T-helper 1 cell treated with Interleukin-12 subunit alpha and Interleukin-12 subunit beta and Interleukin-4 antibody, amounts not matched to agents 30 ng/mL and 1 ng/mL, for 36 hours (primary cell): Measurements from ENCODE around the gene SHMT1. TPM values are rescaled to one million over a fixed set of nuclear protein-coding genes. Genes with fewer than 3 reads are reported as not detected.
"Not testable (repeated sequence)": the region's sequence is repeated elsewhere in the genome, so short reads cannot be mapped to it uniquely, and the experiment has no call there.

Experiments
- intact Hi-C: fragments of 100-400 bp; cut with micrococcal nuclease; formaldehyde crosslinking; loops from one replicate; pipeline ENCODE4 v1.15.1; 2024
- total RNA-seq: library from RNA; stranded (reverse); gene quantifications from 2 replicates; pipeline ENCODE4 v1.2.3, GENCODE V29; 2022

The SHMT1 gene
- total RNA-seq, 1 donor from 2014 or later = 42.8 TPM

DNA sequence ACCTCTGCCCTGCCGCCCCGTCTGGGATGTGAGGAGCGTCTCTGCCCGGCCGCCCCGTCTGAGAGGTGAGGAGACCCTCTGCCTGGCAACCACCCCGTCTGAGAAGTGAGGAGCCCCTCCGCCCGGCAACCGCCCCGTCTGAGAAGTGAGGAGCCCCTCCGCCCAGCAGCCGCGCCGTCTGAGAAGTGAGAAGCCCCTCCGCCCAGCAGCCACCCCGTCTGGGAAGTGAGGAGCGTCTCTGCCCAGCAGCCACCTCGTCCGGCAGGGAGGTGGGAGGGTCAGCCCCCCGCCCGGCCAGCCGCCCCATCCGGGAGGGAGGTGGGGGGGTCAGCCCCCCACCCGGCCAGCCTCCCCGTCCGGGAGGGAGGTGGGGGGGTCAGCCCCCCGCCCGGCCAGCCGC, 65.3 kb downstream of the SHMT1 start:
- intact Hi-C loops = not testable (repeated sequence)

GRCh38 chr17:18291718-18292540, 71.4 kb downstream of the SHMT1 start:
- intact Hi-C loops = no loop called here

DNA sequence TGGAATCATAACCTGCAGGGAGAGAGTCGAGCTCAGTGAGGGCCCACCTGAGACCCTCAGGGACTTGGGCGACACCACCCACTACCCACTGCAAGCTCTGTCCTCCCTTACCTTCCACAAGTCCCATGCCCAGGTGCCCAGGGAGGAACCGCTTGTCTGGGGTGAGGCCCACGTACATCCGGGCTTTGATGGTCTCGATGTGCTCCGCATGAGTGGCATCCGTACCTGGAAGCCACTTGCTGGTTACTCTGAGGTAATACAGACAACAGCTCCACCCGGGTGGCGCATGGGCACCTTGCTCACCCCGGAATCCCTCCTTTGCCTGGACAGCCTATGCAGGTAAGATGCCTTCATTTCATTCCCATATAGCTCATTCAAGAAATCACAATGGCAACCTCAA, 78.1 kb downstream of the SHMT1 start:
- intact Hi-C loops = loop anchor here (10.0 kb wide), 1 partner anchor 60 kb away; no protein-coding TSS in a partner anchor

GRCh38 chr17:18281788-18282187, 81.6 kb downstream of the SHMT1 start:
- intact Hi-C loops = loop anchor here (10.0 kb wide), 1 partner anchor 63 kb away; no protein-coding TSS in a partner anchor

DNA sequence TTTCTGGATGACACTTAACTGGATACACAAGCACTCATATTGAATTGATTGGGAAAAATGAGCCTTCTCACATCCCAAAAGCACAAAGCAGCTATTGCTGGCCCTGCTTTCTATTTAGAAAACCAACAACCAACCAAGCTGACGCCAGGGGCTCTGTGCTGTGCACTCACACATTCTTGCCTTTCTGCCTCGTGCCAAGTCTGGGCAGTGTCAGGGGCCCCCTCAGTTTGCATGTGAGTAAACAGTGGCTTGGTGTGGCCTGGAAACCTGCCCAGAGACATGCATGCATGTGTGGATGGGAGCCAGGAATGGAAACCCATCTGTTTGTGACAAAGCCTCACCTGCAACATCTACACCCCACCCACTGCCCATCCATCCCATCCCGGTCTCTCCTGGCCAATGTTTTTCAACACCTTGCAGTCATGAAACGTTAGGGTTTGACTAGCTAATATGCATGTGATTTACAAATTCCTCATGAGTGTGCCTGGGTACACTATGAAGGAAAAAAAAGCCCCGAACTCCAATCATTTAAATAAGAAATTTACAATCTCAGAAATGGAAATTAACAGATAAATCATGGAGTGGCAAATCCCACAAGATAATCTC, 82.5 kb downstream of the SHMT1 start:
- intact Hi-C loops = loop anchor here (10.0 kb wide), 1 partner anchor 64 kb away; no protein-coding TSS in a partner anchor

DNA sequence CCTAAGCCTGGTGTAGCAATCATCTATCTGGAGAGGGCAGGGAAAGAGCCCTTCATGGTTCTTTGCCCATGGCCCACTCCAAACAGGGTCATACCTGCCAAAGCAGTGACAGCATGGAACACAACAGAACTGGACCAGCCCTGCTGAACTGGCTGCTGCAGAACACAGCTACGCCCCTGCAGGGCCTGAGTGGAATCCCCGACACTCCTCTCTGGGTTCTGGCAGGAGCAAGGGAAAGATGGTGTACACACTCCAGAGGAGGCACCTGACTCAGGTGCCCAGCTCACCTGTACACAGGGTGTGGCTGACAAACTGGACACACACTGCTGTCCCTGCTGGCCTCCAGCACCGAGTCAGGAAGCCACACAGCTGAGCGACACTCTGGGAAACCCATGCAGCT, 83.1 kb downstream of the SHMT1 start:
- intact Hi-C loops = loop anchor here (10.0 kb wide), 1 partner anchor 65 kb away; no protein-coding TSS in a partner anchor

DNA sequence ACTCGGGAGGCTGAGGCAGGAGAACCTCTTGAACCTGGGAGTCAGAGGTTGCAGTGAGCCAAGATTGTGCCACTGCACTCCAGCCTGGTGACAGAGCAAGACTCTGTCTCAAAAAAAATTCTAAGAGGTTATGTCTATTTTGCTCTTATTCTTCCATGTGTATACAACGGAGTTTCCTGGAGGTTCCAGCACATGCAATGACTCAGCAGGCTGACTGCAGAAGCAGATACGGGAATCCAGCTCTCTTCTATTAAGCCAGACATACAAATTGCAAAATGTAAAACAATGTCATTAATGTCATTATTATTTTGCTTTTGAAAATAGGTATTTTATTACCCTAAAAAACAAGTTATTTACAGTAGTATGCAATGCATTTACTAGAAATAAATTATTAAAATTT, 84.5 kb downstream of the SHMT1 start:
- intact Hi-C loops = no loop called here

Other genes starting within 250 kb of the SHMT1 start
- 98.7 and 100 TPM in 2 replicates for gene ALKBH5, start 179.7 kb downstream of the SHMT1 start, total RNA-seq
- 20.0 and 21.9 TPM in 2 replicates for gene LLGL1, start 137.9 kb downstream of the SHMT1 start, total RNA-seq
- 265 and 288 TPM in 2 replicates for gene FLII, start 104.8 kb downstream of the SHMT1 start, total RNA-seq
- gene MIEF2, start 102.9 kb downstream of the SHMT1 start, total RNA-seq = 8.9 TPM in 2 replicates
- gene TOP3A, start 48.6 kb downstream of the SHMT1 start, total RNA-seq = 72.0 and 73.0 TPM in 2 replicates
- gene SMCR8, start 48.3 kb downstream of the SHMT1 start, total RNA-seq = 30.5 and 31.0 TPM in 2 replicates
- gene EVPLL, start 14.2 kb upstream of the SHMT1 start, total RNA-seq = not detected in 2 replicates
- 0.37 and 0.64 TPM in 2 replicates for gene LGALS9C, start 113.2 kb upstream of the SHMT1 start, total RNA-seq